ENCODE measurements around the gene RABL6.

RABL6 gene

DNA sequence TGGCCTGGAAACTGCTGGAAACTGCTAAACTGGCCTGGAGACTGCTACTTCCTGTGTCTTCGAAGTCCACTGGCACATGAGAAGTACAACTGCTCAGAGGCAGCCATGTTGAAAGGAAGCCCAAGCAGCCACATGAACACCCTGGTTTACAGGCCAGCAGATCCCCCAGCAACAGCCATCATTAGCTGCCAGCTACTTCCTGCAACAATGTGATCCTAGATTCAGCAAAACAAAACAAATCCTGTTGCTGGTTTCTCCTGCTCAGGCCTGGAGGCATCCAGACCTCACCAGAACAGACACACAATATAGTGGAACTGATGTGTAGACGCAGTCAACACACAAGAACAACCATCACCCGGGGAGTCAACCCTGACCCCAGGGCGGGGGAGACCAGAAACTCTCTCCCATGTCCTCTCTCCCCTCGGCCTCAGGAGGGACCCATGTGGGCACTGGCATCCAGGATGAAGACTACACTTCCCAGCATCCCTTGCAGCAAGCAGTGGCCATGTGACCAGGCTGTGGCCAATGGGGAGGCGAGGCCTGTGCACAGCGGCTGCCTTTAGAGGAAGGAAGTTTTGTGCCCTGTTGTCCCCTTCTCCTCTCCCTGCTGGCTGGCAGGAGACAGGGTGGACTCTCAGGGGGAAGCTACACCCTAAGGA is 34.2 kb upstream of the RABL6 start:
- Histone ChIP-seq H3K27ac (no peak overlapping the region), H3K4me3 (no peak overlapping the region), H3K9ac (ENCODE audit: insufficient read length) (no peak overlapping the region), H3K9me3 (ENCODE audit: low read depth, low read length) (no peaks in the 10 kb centered on the region), H3K36me3 (ENCODE audit: insufficient read depth, low read length) (no peaks in the 10 kb centered on the region)
- no peak for DNase-seq (ENCODE audit: low read depth, low spot score)
- no peak for TF ChIP-seq POLR2AphosphoS5 (IDR thresholded peaks at IDR 0.05; ENCODE audit: borderline replicate concordance, low read depth, low read length)
- no peak for TF ChIP-seq EZH2 (IDR thresholded peaks at IDR 0.05)
- TF ChIP-seq FOXP2 (optimal IDR thresholded peaks at IDR 0.05; ENCODE audit: control extremely low read depth, extremely low read length, insufficient read depth): no peak

- no peak for DNase-seq (ENCODE audit: low read depth, low spot score)
- H3K36me3 ChIP-seq (ENCODE audit: insufficient read depth, low read length): no peaks in the 10 kb centered on the region
- H3K4me3 ChIP-seq: no peak overlapping the region
- H3K9ac ChIP-seq (ENCODE audit: insufficient read length): no peak overlapping the region
- no peak overlapping the region for H3K27ac ChIP-seq
- H3K9me3 ChIP-seq (ENCODE audit: low read depth, low read length): no peaks in the 10 kb centered on the region
- TF ChIP-seq POLR2AphosphoS5 (IDR thresholded peaks at IDR 0.05; ENCODE audit: borderline replicate concordance, low read depth, low read length) (no peak), FOXP2 (optimal IDR thresholded peaks at IDR 0.05; ENCODE audit: control extremely low read depth, extremely low read length, insufficient read depth) (no peak), EZH2 (IDR thresholded peaks at IDR 0.05) (no peak)
These were observed 33.2 kb upstream of the RABL6 start for GRCh38 chr9:136774416-136775045.

DNA sequence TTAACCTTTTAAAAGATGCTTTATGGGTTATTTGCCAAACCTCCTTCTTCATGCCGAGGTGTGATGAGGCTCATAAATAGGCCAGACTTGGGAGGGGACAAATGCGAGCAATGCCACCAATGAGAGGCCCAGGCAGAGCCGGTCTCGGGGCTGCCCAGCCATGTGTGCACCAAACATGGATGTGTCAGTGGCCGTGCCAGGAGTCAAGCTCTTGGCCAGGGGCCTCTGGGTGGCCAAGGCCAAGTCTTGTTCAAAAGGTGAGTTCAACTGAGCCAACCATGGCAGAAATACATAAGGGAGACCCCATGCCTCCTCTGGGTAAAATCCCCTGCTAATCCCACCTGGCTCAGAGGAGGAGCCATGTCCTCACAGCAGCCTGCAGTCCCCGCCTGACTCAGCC is 32.6 kb upstream of the RABL6 start:
- Histone ChIP-seq H3K4me3 (no peak overlapping the region), H3K36me3 (ENCODE audit: insufficient read depth, low read length) (no peaks in the 10 kb centered on the region), H3K9ac (ENCODE audit: insufficient read length) (no peak overlapping the region), H3K9me3 (ENCODE audit: low read depth, low read length) (no peaks in the 10 kb centered on the region), H3K27ac (no peak overlapping the region)
- no peak for DNase-seq (ENCODE audit: low read depth, low spot score)
- TF ChIP-seq POLR2AphosphoS5 (IDR thresholded peaks at IDR 0.05; ENCODE audit: borderline replicate concordance, low read depth, low read length) (no peak), FOXP2 (optimal IDR thresholded peaks at IDR 0.05; ENCODE audit: control extremely low read depth, extremely low read length, insufficient read depth) (no peak)

GRCh38 chr9:136776947-136777346 is 30.8 kb upstream of the RABL6 start:
- no peak overlapping the region for H3K9ac ChIP-seq (ENCODE audit: insufficient read length)
- TF ChIP-seq EZH2 (IDR thresholded peaks at IDR 0.05): no peak
- TF ChIP-seq POLR2AphosphoS5 (IDR thresholded peaks at IDR 0.05; ENCODE audit: borderline replicate concordance, low read depth, low read length): no peak
- TF ChIP-seq FOXP2 (optimal IDR thresholded peaks at IDR 0.05; ENCODE audit: control extremely low read depth, extremely low read length, insufficient read depth): no peak
- H3K27ac ChIP-seq: no peak overlapping the region
- H3K9me3 ChIP-seq (ENCODE audit: low read depth, low read length): no peaks in the 10 kb centered on the region
- DNase-seq (ENCODE audit: low read depth, low spot score): no peak
- H3K36me3 ChIP-seq (ENCODE audit: insufficient read depth, low read length): no peaks in the 10 kb centered on the region
- H3K4me3 ChIP-seq: no peak overlapping the region

DNA sequence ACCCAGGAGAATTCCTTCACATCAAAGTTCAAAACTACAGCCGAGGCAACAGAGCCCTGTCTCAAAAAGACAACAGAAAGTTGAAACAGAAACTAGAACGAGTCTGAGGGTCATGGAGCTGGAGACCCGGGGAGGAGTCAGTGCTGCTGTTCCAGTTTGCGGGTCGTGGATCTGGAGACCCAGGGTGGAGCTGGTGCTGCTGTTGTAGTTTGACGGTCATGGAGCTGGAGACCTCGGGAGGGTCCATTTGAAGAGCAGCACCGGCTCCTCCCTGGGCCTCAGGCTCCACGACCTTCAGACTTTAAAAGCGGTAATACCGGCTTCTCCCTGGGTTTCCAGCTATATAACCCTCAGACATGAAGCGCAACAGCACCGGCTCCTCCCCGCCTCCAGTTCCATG is 30.4 kb upstream of the RABL6 start:
- DNase-seq (ENCODE audit: low read depth, low spot score): no peak
- Histone ChIP-seq H3K9me3 (ENCODE audit: low read depth, low read length) (no peaks in the 10 kb centered on the region), H3K27ac (no peak overlapping the region), H3K4me3 (no peak overlapping the region), H3K9ac (ENCODE audit: insufficient read length) (no peak overlapping the region), H3K36me3 (ENCODE audit: insufficient read depth, low read length) (no peaks in the 10 kb centered on the region)
- TF ChIP-seq EZH2 (IDR thresholded peaks at IDR 0.05) (no peak), POLR2AphosphoS5 (IDR thresholded peaks at IDR 0.05; ENCODE audit: borderline replicate concordance, low read depth, low read length) (no peak), FOXP2 (optimal IDR thresholded peaks at IDR 0.05; ENCODE audit: control extremely low read depth, extremely low read length, insufficient read depth) (no peak)

- H3K4me3 ChIP-seq: no peak overlapping the region
- no peak overlapping the region for H3K27ac ChIP-seq
- H3K36me3 ChIP-seq (ENCODE audit: insufficient read depth, low read length): no peaks in the 10 kb centered on the region
- TF ChIP-seq EZH2 (IDR thresholded peaks at IDR 0.05) (no peak), FOXP2 (optimal IDR thresholded peaks at IDR 0.05; ENCODE audit: control extremely low read depth, extremely low read length, insufficient read depth) (no peak), POLR2AphosphoS5 (IDR thresholded peaks at IDR 0.05; ENCODE audit: borderline replicate concordance, low read depth, low read length) (no peak)
- no peak overlapping the region for H3K9ac ChIP-seq (ENCODE audit: insufficient read length)
- H3K9me3 ChIP-seq (ENCODE audit: low read depth, low read length): no peaks in the 10 kb centered on the region
- no peak for DNase-seq (ENCODE audit: low read depth, low spot score)
These were observed 27.9 kb upstream of the RABL6 start for GRCh38 chr9:136779808-136780207.

DNA sequence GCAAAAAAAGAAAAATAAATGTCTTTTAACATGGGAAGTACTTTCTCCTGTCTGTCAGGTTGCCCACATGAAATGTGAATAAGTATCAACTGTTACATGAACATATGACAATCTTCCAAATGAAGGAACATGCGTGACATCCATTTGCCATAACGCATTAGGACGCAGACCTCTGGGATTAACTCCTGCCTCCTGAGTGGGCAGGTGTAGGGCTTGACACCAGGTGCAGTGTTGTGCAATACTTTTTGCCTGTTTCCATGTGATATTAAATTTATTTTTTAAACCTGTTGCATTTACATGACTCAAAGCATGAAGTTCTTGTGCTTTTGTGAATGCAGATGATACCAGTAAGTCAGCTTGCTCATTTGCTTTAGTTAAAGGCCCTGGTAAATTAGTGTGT is 25.3 kb upstream of the RABL6 start:
- H3K9ac ChIP-seq (ENCODE audit: insufficient read length): no peak overlapping the region
- no peak overlapping the region for H3K4me3 ChIP-seq
- H3K36me3 ChIP-seq (ENCODE audit: insufficient read depth, low read length): no peaks in the 10 kb centered on the region
- no peaks in the 10 kb centered on the region for H3K9me3 ChIP-seq (ENCODE audit: low read depth, low read length)
- no peak for DNase-seq (ENCODE audit: low read depth, low spot score)
- no peak overlapping the region for H3K27ac ChIP-seq
- TF ChIP-seq POLR2AphosphoS5 (IDR thresholded peaks at IDR 0.05; ENCODE audit: borderline replicate concordance, low read depth, low read length) (no peak), EZH2 (IDR thresholded peaks at IDR 0.05) (no peak), FOXP2 (optimal IDR thresholded peaks at IDR 0.05; ENCODE audit: control extremely low read depth, extremely low read length, insufficient read depth) (no peak)

DNA sequence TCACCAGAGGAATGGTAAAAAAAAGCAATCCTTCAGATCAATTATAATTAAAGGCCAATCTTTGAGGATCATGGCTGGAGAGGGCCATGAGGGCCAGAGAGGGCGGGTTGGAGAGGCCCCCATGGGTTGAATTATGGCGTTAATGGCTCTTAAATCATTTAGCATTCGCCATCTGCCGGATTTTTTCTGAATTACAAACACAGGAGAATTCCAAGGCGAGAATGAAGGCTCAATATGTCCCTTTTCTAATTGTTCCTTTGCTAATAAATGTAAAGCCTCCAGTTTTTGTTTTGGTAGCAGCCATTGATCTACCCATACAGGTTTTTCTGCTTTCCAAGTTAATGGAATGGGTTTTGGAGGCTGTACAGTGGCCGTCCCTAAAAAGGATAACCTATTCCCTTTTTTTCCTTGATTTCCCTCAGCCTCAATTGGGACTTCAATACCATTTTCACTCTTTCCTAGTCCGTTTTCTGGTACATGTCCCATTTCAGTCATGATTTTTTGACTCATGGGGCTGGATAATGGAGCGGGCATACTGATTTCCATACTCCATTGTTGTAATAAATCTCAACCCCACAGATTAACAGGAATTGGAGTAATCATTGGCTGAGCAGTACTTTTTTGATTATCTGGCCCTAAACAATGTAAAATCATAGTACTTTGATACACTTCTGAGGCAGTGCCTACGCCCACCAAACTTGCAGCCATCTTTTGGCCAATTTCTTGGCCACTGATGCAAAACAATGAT is 23.3 kb upstream of the RABL6 start:
- Histone ChIP-seq H3K9me3 (ENCODE audit: low read depth, low read length) (no peaks in the 10 kb centered on the region), H3K36me3 (ENCODE audit: insufficient read depth, low read length) (no peaks in the 10 kb centered on the region), H3K4me3 (no peak overlapping the region), H3K27ac (no peak overlapping the region), H3K9ac (ENCODE audit: insufficient read length) (no peak overlapping the region)
- DNase-seq (ENCODE audit: low read depth, low spot score): no peak
- no peak for TF ChIP-seq POLR2AphosphoS5 (IDR thresholded peaks at IDR 0.05; ENCODE audit: borderline replicate concordance, low read depth, low read length)
- no peak for TF ChIP-seq EZH2 (IDR thresholded peaks at IDR 0.05)
- no peak for TF ChIP-seq FOXP2 (optimal IDR thresholded peaks at IDR 0.05; ENCODE audit: control extremely low read depth, extremely low read length, insufficient read depth)

All from SK-N-MC (cell line).